B cell (primary cell): Measurements from ENCODE around the gene DAB1. TPM values are rescaled to one million over a fixed set of nuclear protein-coding genes. Genes with fewer than 3 reads are reported as not detected.

Source experiments
- ATAC-seq: fragments of 200-7000 bp; cut with Tn5 transposase; one replicate; pipeline ENCODE4 v1.10.0; 2021; ENCODE audit warnings: low read depth, mild to moderate bottlenecking, moderate number of reproducible peaks, moderate library complexity
- CTCF ChIA-PET: fragments of 350-600 bp; sonication (Branson Sonifier 250); formaldehyde crosslinking; loops from one replicate; lab custom pipeline; 2021; ENCODE audit warnings: antibody characterized with exemption, inconsistent platforms; lab: Charles Lee
- POLR2A ChIA-PET: fragments of 350-600 bp; sonication (Branson Sonifier 250); formaldehyde crosslinking; loops from one replicate; lab custom pipeline; 2021; ENCODE audit warnings: antibody characterized with exemption; lab: Charles Lee
- DNase-seq: peaks from one replicate; pipeline ENCODE4 v3.0.0; 2013
- H2AFZ ChIP-seq: 2 replicates; pipeline ENCODE4 v1.6.1; 2012; ENCODE audit warnings: mild to moderate bottlenecking, low read depth, low read length; ENCODE audit not compliant: insufficient read depth, poor library complexity, severe bottlenecking
- H3K27ac ChIP-seq, 2 donors: 1 replicate in 1 of 2; 2 replicates in 1 of 2; pipeline ENCODE4 v1.5.1; 2012 to 2013; ENCODE audit warnings: low read length in 2 of 2, mild to moderate bottlenecking in 2 of 2, moderate library complexity in 1 of 2
- H3K27me3 ChIP-seq, 4 experiments: fragments of 200-600 bp in 1 of 4; sonication (generic) in 1 of 4; replicated peaks in 1 of 4; 1 replicate in 2 of 4; 2 replicates in 2 of 4; pipeline versions ENCODE4 v1.6.1 to v1.7.0; 2013 to 2016; ENCODE audit warnings: low read length in 3 of 4, mild to moderate bottlenecking in 2 of 4, mixed read lengths in 1 of 4, moderate library complexity in 1 of 4; ENCODE audit not compliant: insufficient read depth in 4 of 4, control insufficient read depth in 3 of 4; ENCODE audit errors: control extremely low read depth in 1 of 4
- H3K36me3 ChIP-seq, 2 experiments: replicated peaks in 1 of 2; 1 replicate in 1 of 2; 2 replicates in 1 of 2; pipeline versions ENCODE4 v1.6.1 to v1.7.1; 2013; ENCODE audit warnings: low read length in 1 of 2; ENCODE audit not compliant: insufficient read depth in 2 of 2, control insufficient read depth in 1 of 2; ENCODE audit errors: control extremely low read depth in 1 of 2, extremely low read depth in 1 of 2
- H3K4me1 ChIP-seq, 2 donors: fragments of 200-600 bp in 1 of 2; sonication (generic) in 1 of 2; 1 replicate in 1 of 2; 2 replicates in 1 of 2; pipeline versions ENCODE4 v1.5.1 to v1.6.1; 2013 to 2017; ENCODE audit warnings: low read length in 2 of 2; ENCODE audit not compliant: control insufficient read depth in 2 of 2, insufficient read depth in 2 of 2
- H3K4me2 ChIP-seq: replicated peaks from 2 replicates; pipeline ENCODE3; 2012; ENCODE audit warnings: mild to moderate bottlenecking, low read depth, low read length; ENCODE audit not compliant: poor library complexity, severe bottlenecking
- H3K4me3 ChIP-seq, 5 experiments: fragments of 200-600 bp in 1 of 5; sonication (generic) in 1 of 5; 1 replicate in 3 of 5; 2 replicates in 2 of 5; pipeline versions ENCODE4 v1.5.1 to v1.7.0; 2011 to 2016; ENCODE audit warnings: low read length in 4 of 5, mild to moderate bottlenecking in 4 of 5, low read depth in 2 of 5, control low read depth in 1 of 5, moderate library complexity in 1 of 5; ENCODE audit not compliant: insufficient read depth in 1 of 5; ENCODE audit errors: control extremely low read depth in 1 of 5, extremely low read depth in 1 of 5
- H3K79me2 ChIP-seq: fragments of 200-600 bp; sonication (generic); one replicate; pipeline ENCODE4 v1.6.0; 2016; ENCODE audit warnings: low read length; ENCODE audit not compliant: control insufficient read depth, insufficient read depth
- H3K9ac ChIP-seq: fragments of 200-600 bp; sonication (generic); 2 replicates; pipeline ENCODE4 v1.6.1; 2017; ENCODE audit warnings: mild to moderate bottlenecking, low read length, moderate library complexity
- H3K9me3 ChIP-seq, 3 donors: one replicate each; pipeline versions ENCODE4 v1.6.1 to v1.7.1; 2013; ENCODE audit warnings: low read length in 2 of 3; ENCODE audit not compliant: control insufficient read depth in 2 of 3, insufficient read depth in 1 of 3; ENCODE audit errors: control extremely low read depth in 1 of 3
- H4K20me1 ChIP-seq: 2 replicates; pipeline ENCODE4 v1.6.0; 2012; ENCODE audit warnings: mild to moderate bottlenecking, low read length; ENCODE audit not compliant: insufficient read depth, control insufficient read depth, poor library complexity, severe bottlenecking
- H3K27ac Mint-ChIP-seq: one replicate; pipeline ENCODE4 v1.8.0; 2021; ENCODE audit warnings: mixed read lengths
- H3K27me3 Mint-ChIP-seq: one replicate; pipeline ENCODE4 v1.8.0; 2021; ENCODE audit warnings: mixed read lengths
- H3K4me1 Mint-ChIP-seq: one replicate; pipeline ENCODE4 v1.8.0; 2021; ENCODE audit warnings: mixed read lengths
- H3K4me3 Mint-ChIP-seq: one replicate; pipeline ENCODE4 v1.8.0; 2021; ENCODE audit warnings: mixed read lengths
- H3K9me3 Mint-ChIP-seq: one replicate; pipeline ENCODE4 v1.8.0; 2022; ENCODE audit warnings: mixed read lengths; ENCODE audit not compliant: insufficient read depth
- EZH2 ChIP-seq: IDR thresholded peaks from 2 replicates; pipeline ENCODE4 v1.6.1; 2012; ENCODE audit warnings: borderline replicate concordance, low read depth, mild to moderate bottlenecking, moderate library complexity, low read length; ENCODE audit not compliant: insufficient read depth, poor library complexity, severe bottlenecking
- WGBS: methylation state at CpG from one replicate; pipeline ENCODE4 v1.1.5; 2013; ENCODE audit warnings: missing lambda C conversion rate; ENCODE audit not compliant: insufficient coverage; 5-methylcytosine and 5-hydroxymethylcytosine counted together
- intact Hi-C: fragments of 100-400 bp; cut with micrococcal nuclease; formaldehyde crosslinking; loops from one replicate; pipeline ENCODE4 v1.10.0; 2022
- polyA plus RNA-seq: library from polyadenylated mRNA; depleted of rRNA; stranded (reverse); fragments of >200 nt; gene quantifications from 2 replicates; pipeline ENCODE4 v1.2.3, GENCODE V29; 2012
- total RNA-seq, 2 donors: library from RNA; stranded (reverse); fragments of 120-200 nt in 1 of 2; gene quantifications; 1 replicate in 1 of 2; 2 replicates in 1 of 2; pipeline versions ENCODE4 v1.2.3 to v1.2.4, GENCODE V29; 2013 to 2022
- TF ChIP-seq, protein P1 (sequence below): fragments of 200-600 bp; IDR thresholded peaks from one replicate; pipeline ENCODE4 v1.8.0; 2022; ENCODE audit warnings: antibody characterized with exemption, mild to moderate bottlenecking

Gene DAB1
- total and polyA plus RNA-seq, 2 donors (not counting 1 experiment from before 2014, with no cell fraction given) = not detected

- Histone ChIP-seq H4K20me1 (no peaks in the 10 kb centered on the region), H3K4me3 (no peak overlapping the region), H3K9ac (no peak overlapping the region), H3K4me1 (peaks cover 0 to 2% of the 10 kb centered on the region in 2 donors), H3K79me2 (no peaks in the 10 kb centered on the region), H2AFZ (no peak overlapping the region), H3K36me3 (no peaks in the 10 kb centered on the region), H3K4me2 (no peak overlapping the region), H3K9me3 (peaks cover 0 to 6% (median 1%) of the 10 kb centered on the region in 3 donors), H3K27me3 (peaks cover 0 to 35% (median 14%) of the 10 kb centered on the region in 4 experiments), H3K27ac (no peak overlapping the region)
- TF ChIP-seq, protein P1, sequence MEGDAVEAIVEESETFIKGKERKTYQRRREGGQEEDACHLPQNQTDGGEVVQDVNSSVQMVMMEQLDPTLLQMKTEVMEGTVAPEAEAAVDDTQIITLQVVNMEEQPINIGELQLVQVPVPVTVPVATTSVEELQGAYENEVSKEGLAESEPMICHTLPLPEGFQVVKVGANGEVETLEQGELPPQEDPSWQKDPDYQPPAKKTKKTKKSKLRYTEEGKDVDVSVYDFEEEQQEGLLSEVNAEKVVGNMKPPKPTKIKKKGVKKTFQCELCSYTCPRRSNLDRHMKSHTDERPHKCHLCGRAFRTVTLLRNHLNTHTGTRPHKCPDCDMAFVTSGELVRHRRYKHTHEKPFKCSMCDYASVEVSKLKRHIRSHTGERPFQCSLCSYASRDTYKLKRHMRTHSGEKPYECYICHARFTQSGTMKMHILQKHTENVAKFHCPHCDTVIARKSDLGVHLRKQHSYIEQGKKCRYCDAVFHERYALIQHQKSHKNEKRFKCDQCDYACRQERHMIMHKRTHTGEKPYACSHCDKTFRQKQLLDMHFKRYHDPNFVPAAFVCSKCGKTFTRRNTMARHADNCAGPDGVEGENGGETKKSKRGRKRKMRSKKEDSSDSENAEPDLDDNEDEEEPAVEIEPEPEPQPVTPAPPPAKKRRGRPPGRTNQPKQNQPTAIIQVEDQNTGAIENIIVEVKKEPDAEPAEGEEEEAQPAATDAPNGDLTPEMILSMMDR = no peak
- no peak for TF ChIP-seq EZH2
- H3K9me3 Mint-ChIP-seq = no peaks in the 10 kb centered on the region
- DNase-seq (no peak), ATAC-seq (no peak)
- no peak overlapping the region for H3K27ac Mint-ChIP-seq
- peaks cover 66% of the 10 kb centered on the region for H3K27me3 Mint-ChIP-seq
- ChIA-PET CTCF (no interaction called here), POLR2A (no interaction called here)
- WGBS = 4% methylated on average over 56 of the region's 66 CpGs
- intact Hi-C loops = no loop called here
- H3K4me1 Mint-ChIP-seq = peaks cover 6% of the 10 kb centered on the region
- H3K4me3 Mint-ChIP-seq = no peak overlapping the region
Observed at GRCh38 chr1:57422271-57423134, 1.4 kb downstream of the DAB1 start.

DNA sequence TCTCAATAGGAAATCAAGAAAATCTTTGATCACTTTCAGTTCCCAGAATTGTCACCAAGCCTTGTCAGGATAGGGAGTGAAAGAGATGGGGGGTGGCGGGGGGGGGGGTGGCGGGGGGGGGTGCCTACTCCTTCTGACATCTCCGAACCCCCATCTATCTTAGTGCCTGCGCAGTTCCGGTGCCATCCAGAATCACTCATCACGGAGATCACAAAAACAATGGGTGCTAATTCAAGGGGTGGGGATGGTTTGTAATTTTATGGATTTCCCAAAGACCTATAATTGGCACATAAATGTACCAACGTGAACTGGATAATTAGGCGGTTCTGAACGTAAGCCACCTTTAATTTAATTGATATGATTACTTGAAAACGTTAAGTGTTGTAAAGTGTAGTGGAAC lies 2.1 kb downstream of the DAB1 start:
- ATAC-seq = no peak
- WGBS = no CpG with 5 or more reads among the region's 10 CpGs

More for the DNA sequence above, 2.1 kb downstream of the DAB1 start:
- H3K36me3 ChIP-seq = no peaks in the 10 kb centered on the region
- no peak overlapping the region for H3K9ac ChIP-seq
- H3K4me1 Mint-ChIP-seq = peaks cover 6% of the 10 kb centered on the region
- no peak overlapping the region for H3K4me3 ChIP-seq
- DNase-seq = no peak
- ChIA-PET POLR2A (no interaction called here), CTCF (no interaction called here)
- H3K4me2 ChIP-seq = no peak overlapping the region
- H3K4me3 Mint-ChIP-seq = no peak overlapping the region
- H3K79me2 ChIP-seq = no peaks in the 10 kb centered on the region
- no peak for TF ChIP-seq EZH2
- TF ChIP-seq, protein P1 = no peak
- H4K20me1 ChIP-seq = no peaks in the 10 kb centered on the region
- H2AFZ ChIP-seq = no peak overlapping the region
- H3K4me1 ChIP-seq = peaks cover 0 to 2% of the 10 kb centered on the region in 2 donors
- H3K27ac ChIP-seq = no peak overlapping the region
- H3K27me3 ChIP-seq = peaks cover 0 to 35% (median 14%) of the 10 kb centered on the region in 4 experiments
- intact Hi-C loops = no loop called here
- H3K9me3 Mint-ChIP-seq = no peaks in the 10 kb centered on the region
- H3K27ac Mint-ChIP-seq = no peak overlapping the region
- H3K9me3 ChIP-seq = peaks cover 0 to 6% (median 1%) of the 10 kb centered on the region in 3 donors
- H3K27me3 Mint-ChIP-seq = peaks cover 66% of the 10 kb centered on the region
